Body of pancreas (tissue), 4 donors: ENCODE measurements around the gene NR3C2. TPM values are rescaled to one million over a fixed set of nuclear protein-coding genes. Genes with fewer than 3 reads are reported as not detected.
"Not testable (repeated sequence)": the region's sequence is repeated elsewhere in the genome, so short reads cannot be mapped to it uniquely, and the experiment has no call there.

Source experiments
- ATAC-seq: fragments of 150-250 bp; one replicate; pipeline ENCODE4 v1.9.1; 2016
- DNase-seq, 4 donors: peaks; one replicate each; pipeline ENCODE4 v3.0.0-alpha.2; 2019
- H3K27ac ChIP-seq, 4 donors: fragments of 200-600 bp; sonication (generic); 1 replicate in 3 of 4; 2 replicates in 1 of 4; pipeline versions ENCODE4 v1.5.1 to v1.6.1; 2016 to 2019; ENCODE audit warnings: mild to moderate bottlenecking in 1 of 4, mixed read lengths in 1 of 4, moderate library complexity in 1 of 4
- H3K27me3 ChIP-seq, 2 donors: fragments of 200-600 bp; sonication (generic); one replicate each; pipeline ENCODE4 v1.6.0; 2016; ENCODE audit warnings: mild to moderate bottlenecking in 1 of 2
- H3K36me3 ChIP-seq, 2 donors: fragments of 200-600 bp; sonication (generic); replicated peaks in 1 of 2; 2 replicates each; pipeline ENCODE4 v1.5.1; 2016; ENCODE audit warnings: low read depth in 2 of 2; ENCODE audit not compliant: insufficient read depth in 1 of 2
- H3K4me1 ChIP-seq: fragments of 200-600 bp; sonication (generic); one replicate; pipeline ENCODE4 v1.6.0; 2016
- H3K4me3 ChIP-seq, 2 donors: fragments of 200-600 bp; sonication (generic); 1 replicate in 1 of 2; 2 replicates in 1 of 2; pipeline ENCODE4 v1.5.1; 2016 to 2019
- H3K9me3 ChIP-seq, 3 donors: fragments of 200-600 bp; sonication (generic); 1 replicate in 2 of 3; 2 replicates in 1 of 3; pipeline ENCODE4 v1.5.1; 2016
- POLR2A ChIP-seq, 3 donors: fragments of 450-650 bp; IDR thresholded peaks; one replicate each; pipeline ENCODE4 v1.6.1; 2016; ENCODE audit warnings: antibody characterized with exemption in 3 of 3, mild to moderate bottlenecking in 2 of 3
- WGBS, 2 donors: methylation state at CpG; one replicate each; pipeline ENCODE4 v1.1.5; 2017; 5-methylcytosine and 5-hydroxymethylcytosine counted together
- intact Hi-C: fragments of 100-400 bp; cut with DNase I; formaldehyde crosslinking; loops from one replicate; pipeline ENCODE4 v1.15.1; 2023
- total RNA-seq, 2 donors: library from RNA; depleted of rRNA; stranded (reverse); fragments of >200 nt; gene quantifications; one replicate each; pipeline ENCODE4 v1.1.0, GENCODE V29; 2016
- TF ChIP-seq, protein P1 (sequence below), 7 experiments: fragments of 450-650 bp in 4 of 7; fragments of 200-600 bp in 3 of 7; sonication (generic) in 3 of 7; IDR thresholded peaks; one replicate each; pipeline ENCODE4 v1.5.1; 2016 to 2019; ENCODE audit warnings: antibody characterized with exemption in 7 of 7

Gene NR3C2
- total RNA-seq, 2 donors from 2014 or later = 14.8 to 18.8 TPM

DNA sequence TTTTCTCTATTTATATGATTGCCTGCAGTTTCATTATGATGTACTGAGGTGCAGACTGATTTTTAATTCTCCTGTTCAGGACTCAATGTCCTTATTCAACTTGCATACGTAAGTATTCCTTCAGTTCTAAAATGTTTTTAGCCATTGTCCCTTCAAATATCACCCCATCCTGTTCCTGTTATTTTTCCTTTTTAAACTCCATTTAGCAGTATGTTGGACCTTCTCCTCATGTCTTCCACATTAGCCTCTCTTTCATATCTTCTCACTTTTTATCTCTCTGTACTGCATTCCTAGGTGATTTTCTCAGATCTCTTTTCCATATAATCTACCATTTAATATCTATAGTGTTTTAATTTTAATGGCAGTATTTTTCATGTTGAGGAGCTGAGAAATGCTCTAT is 317.7 kb downstream of the NR3C2 start:
- Histone ChIP-seq H3K9me3 (peaks cover 0 to 9% (median 0%) of the 10 kb centered on the region in 3 donors), H3K27me3 (no peaks in the 10 kb centered on the region), H3K4me3 (no peak overlapping the region), H3K27ac (no peak overlapping the region), H3K4me1 (no peaks in the 10 kb centered on the region), H3K36me3 (no peaks in the 10 kb centered on the region)
- TF ChIP-seq, protein P1, sequence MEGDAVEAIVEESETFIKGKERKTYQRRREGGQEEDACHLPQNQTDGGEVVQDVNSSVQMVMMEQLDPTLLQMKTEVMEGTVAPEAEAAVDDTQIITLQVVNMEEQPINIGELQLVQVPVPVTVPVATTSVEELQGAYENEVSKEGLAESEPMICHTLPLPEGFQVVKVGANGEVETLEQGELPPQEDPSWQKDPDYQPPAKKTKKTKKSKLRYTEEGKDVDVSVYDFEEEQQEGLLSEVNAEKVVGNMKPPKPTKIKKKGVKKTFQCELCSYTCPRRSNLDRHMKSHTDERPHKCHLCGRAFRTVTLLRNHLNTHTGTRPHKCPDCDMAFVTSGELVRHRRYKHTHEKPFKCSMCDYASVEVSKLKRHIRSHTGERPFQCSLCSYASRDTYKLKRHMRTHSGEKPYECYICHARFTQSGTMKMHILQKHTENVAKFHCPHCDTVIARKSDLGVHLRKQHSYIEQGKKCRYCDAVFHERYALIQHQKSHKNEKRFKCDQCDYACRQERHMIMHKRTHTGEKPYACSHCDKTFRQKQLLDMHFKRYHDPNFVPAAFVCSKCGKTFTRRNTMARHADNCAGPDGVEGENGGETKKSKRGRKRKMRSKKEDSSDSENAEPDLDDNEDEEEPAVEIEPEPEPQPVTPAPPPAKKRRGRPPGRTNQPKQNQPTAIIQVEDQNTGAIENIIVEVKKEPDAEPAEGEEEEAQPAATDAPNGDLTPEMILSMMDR (IDR thresholded peaks at IDR 0.05) = no peak
- TF ChIP-seq POLR2A (IDR thresholded peaks at IDR 0.05) = no peak
- intact Hi-C loops = no loop called here
- 94 to 97% methylated on average over 1 of the region's 1 CpG for WGBS, 2 donors
- DNase-seq = no peak
- no peak for ATAC-seq

DNA sequence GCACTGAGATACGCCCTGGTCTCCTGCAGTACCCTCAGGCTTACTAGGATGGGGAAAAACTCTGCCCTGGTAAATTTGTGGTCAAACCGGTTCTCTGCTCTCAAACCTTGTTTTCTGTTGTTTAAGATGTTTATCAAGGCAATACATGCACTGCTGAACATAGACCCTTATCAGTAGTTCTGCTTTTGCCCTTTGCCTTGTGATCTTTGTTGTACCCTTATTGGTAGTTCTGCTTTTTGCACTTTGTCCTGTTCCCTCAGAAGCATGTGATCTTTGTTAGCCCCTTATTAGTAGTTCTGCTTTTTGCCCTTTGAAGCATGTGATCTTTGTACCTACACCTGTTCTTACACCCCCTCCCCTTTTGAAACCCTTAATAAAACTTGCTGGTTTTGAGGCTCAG is 319.1 kb downstream of the NR3C2 start:
- H3K4me3 ChIP-seq, DNase-seq, H3K27ac ChIP-seq, intact Hi-C loops, H3K36me3 ChIP-seq, ATAC-seq, H3K4me1 ChIP-seq, H3K27me3 ChIP-seq, H3K9me3 ChIP-seq: not testable (repeated sequence)
- 90 to 100% methylated on average over 2 of the region's 2 CpGs for WGBS, 2 donors

DNA sequence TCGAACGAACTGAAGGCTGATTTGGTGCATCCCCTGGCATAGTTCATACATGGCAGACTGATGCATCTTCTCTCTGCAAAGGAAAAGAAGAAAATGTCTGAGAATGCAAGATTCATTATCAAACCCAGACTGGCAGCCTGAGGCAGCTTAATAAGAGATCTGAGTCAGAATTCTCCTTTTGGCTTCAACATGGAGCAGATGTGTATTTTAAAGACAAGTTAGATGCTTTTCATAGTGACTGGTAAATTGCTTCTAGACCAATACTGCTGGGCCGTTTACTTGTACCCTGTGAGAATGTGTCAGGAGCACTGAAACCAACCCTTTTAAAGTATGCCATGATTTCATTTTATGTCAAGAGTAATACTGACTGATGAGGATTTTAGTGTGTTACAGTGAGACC is 322.0 kb downstream of the NR3C2 start:
- Histone ChIP-seq H3K4me1 (no peaks in the 10 kb centered on the region), H3K36me3 (no peaks in the 10 kb centered on the region), H3K9me3 (peaks cover 0 to 9% (median 0%) of the 10 kb centered on the region in 3 donors), H3K27me3 (no peaks in the 10 kb centered on the region), H3K27ac (no peak overlapping the region), H3K4me3 (no peak overlapping the region)
- intact Hi-C loops = no loop called here
- TF ChIP-seq, protein P1 (IDR thresholded peaks at IDR 0.05) = no peak
- no peak for TF ChIP-seq POLR2A (IDR thresholded peaks at IDR 0.05)
- ATAC-seq (no peak), DNase-seq (no peak)
- 92 to 96% methylated on average over 3 of the region's 3 CpGs for whole genome bisulfite sequencing, 2 donors

DNA sequence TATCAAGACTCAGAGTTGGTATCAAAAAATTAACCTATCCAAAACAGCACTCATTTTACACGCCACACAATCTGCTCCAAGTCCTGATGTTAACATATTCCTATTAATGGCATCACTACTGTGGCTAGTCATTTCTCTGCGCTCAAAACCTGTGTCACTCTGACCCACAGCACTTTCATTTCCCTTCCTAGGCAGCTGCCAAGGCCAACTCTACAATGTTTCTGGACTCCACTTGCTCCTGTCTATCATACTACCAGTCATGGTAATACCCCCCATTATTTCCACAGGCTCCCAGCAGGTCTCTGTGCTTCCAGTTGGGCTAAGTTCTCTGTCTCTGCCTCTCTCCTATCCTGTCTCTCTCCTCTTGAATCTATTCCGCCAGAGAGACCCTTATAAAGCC is 323.6 kb downstream of the NR3C2 start:
- 78 to 94% methylated on average over 3 of the region's 3 CpGs for WGBS, 2 donors
- Histone ChIP-seq H3K27me3 (no peaks in the 10 kb centered on the region), H3K9me3 (peaks cover 0 to 9% (median 0%) of the 10 kb centered on the region in 3 donors), H3K27ac (no peak overlapping the region), H3K4me3 (no peak overlapping the region), H3K36me3 (peaks cover 0 to 4% of the 10 kb centered on the region in 2 donors), H3K4me1 (no peaks in the 10 kb centered on the region)
- intact Hi-C loops = no loop called here
- no peak for TF ChIP-seq POLR2A (IDR thresholded peaks at IDR 0.05)
- TF ChIP-seq, protein P1 (IDR thresholded peaks at IDR 0.05) = no peak
- ATAC-seq = no peak
- DNase-seq = no peak

DNA sequence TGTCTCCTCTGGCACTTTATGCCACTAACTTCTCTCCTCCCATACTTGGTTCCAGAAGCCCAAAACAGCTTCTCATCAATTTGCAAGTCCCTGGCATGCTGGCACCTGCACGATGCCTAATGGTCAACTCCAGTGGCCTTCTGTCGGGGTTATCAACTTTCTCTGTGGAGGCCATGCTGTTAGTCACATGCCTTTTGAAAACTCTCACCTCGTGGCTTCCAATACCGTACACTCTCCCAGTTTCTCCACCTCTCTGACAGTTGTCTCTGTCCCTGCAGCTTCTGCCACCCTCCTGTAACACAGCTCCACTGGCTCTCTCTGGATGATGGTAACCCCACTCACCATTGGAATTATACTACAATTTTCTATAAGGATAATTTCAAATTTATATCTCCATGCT is 324.0 kb downstream of the NR3C2 start:
- H3K27ac ChIP-seq = no peak overlapping the region
- H3K4me3 ChIP-seq = no peak overlapping the region
- no peaks in the 10 kb centered on the region for H3K27me3 ChIP-seq
- DNase-seq (no peak), ATAC-seq (no peak)
- no peak for TF ChIP-seq POLR2A (IDR thresholded peaks at IDR 0.05)
- TF ChIP-seq, protein P1 (IDR thresholded peaks at IDR 0.05) = no peak
- H3K36me3 ChIP-seq = peaks cover 0 to 5% of the 10 kb centered on the region in 2 donors
- WGBS, 2 donors = 88 to 96% methylated on average over 4 of the region's 4 CpGs
- peaks cover 0 to 4% (median 0%) of the 10 kb centered on the region in 3 donors for H3K9me3 ChIP-seq
- intact Hi-C loops = no loop called here
- H3K4me1 ChIP-seq = no peaks in the 10 kb centered on the region
